Suprapubic skin (tissue), 4 donors: ENCODE data around the gene NHLH1. TPM values are rescaled to one million over a fixed set of nuclear protein-coding genes. Genes with fewer than 3 reads are reported as not detected.

Experiments used
- DNase-seq, 2 donors: peaks; one replicate each; pipeline ENCODE4 v3.0.0-alpha.2; 2019; ENCODE audit warnings: low spot score in 2 of 2
- H3K27ac ChIP-seq: fragments of 200-600 bp; sonication (generic); one replicate; pipeline ENCODE4 v1.5.1; 2019
- H3K27me3 ChIP-seq: fragments of 200-600 bp; sonication (generic); one replicate; pipeline ENCODE4 v1.5.1; 2019
- H3K36me3 ChIP-seq: fragments of 200-600 bp; sonication (generic); one replicate; pipeline ENCODE4 v1.5.1; 2019
- H3K4me1 ChIP-seq: fragments of 200-600 bp; sonication (generic); one replicate; pipeline ENCODE4 v1.5.1; 2019
- H3K4me3 ChIP-seq: fragments of 200-600 bp; sonication (generic); one replicate; pipeline ENCODE4 v1.5.1; 2019; ENCODE audit warnings: mild to moderate bottlenecking
- H3K9me3 ChIP-seq: fragments of 200-600 bp; sonication (generic); one replicate; pipeline ENCODE4 v1.5.1; 2019
- EP300 ChIP-seq: sonication (generic); formaldehyde crosslinking; IDR thresholded peaks from one replicate; pipeline ENCODE4 v1.6.1; 2017; ENCODE audit warnings: antibody characterized with exemption
- POLR2A ChIP-seq, 2 donors: fragments of 450-650 bp; IDR thresholded peaks; one replicate each; pipeline ENCODE4 v1.6.1; 2017; ENCODE audit warnings: antibody characterized with exemption in 2 of 2, mild to moderate bottlenecking in 2 of 2, moderate library complexity in 2 of 2
- POLR2AphosphoS5 ChIP-seq, 3 donors: sonication (generic); formaldehyde crosslinking; IDR thresholded peaks; one replicate each; pipeline ENCODE4 v1.6.1; 2017; ENCODE audit warnings: antibody characterized with exemption in 3 of 3
- WGBS: methylation state at CpG from one replicate; pipeline ENCODE4 v1.1.5; 2018; 5-methylcytosine and 5-hydroxymethylcytosine counted together
- total RNA-seq, 4 donors: library from RNA; depleted of rRNA; stranded (reverse); fragments of >200 nt; gene quantifications; one replicate each; pipeline ENCODE4 v1.1.0, GENCODE V29; 2016
- TF ChIP-seq, protein P1 (sequence below), 2 donors: fragments of 200-600 bp in 1 of 2; fragments of 450-650 bp in 1 of 2; sonication (generic) in 1 of 2; IDR thresholded peaks; one replicate each; pipeline ENCODE4 v1.5.1; 2016 to 2019; ENCODE audit warnings: antibody characterized with exemption in 2 of 2, mild to moderate bottlenecking in 1 of 2, moderate library complexity in 1 of 2

The NHLH1 gene
- total RNA-seq, 4 donors from 2014 or later: 0.39 TPM; not detected in 3

DNA sequence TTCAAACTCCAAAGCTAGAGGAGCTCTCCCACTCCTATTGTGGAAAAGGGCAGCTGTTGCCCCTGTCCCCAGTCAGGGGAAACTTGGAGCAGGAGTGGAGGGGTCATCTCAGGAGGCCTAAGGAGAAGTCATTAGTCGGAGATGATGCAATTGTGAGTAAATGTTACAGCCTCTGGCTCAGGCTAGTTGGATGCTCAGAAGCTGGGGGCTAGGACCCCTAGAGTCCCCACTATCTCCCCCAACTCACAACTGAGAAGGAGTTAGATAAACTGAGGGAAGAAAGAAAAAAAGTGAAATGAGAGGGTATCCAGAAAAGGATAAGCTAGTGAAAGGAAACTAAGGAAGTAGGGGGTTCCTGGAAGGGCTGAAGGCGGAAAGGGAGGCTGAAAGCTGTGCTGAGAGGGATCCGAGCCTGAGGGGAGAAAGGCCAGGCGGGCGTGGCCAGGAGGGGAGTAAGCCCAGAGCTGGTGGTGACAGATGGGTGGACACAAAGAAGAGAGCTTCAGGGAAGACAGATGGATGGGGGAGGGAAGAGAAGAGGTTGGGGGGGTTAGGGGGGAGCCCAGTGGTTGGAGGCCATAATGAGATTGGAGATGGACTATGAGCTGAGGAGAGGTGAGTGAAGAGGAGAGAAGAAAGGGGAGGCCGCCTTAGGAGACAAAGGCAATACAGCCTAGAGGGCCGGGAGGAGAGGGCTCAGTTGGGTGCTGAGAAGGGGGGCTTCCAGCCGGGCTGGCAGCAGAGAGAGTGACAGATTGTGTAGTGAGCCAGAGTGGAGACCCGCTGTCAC is 4.5 kb upstream of the NHLH1 start:
- no peak for DNase-seq
- Histone ChIP-seq H3K9me3 (no peaks in the 10 kb centered on the region), H3K4me1 (no peaks in the 10 kb centered on the region)

DNA sequence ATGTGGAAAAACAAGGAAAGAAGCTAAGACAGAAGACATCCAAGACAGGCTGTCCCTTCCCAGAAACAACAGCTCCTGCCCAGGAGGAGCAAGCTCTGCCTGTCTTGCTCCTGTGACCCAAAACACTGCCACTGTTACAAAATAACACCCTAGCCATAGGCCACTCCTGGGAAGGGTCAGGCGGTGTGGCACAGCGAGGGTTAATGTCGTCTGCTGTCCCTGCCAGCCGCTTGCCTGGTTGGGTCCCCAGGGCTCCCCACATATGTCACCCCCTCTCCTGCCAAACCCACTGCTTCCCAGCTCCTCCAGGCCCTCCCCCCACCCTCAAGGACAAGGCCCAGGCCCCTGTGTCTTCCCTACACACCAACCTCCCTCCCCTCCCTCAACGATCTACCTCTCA is 3.9 kb upstream of the NHLH1 start:
- Histone ChIP-seq H3K36me3 (peaks cover 23% of the 10 kb centered on the region), H3K27ac (no peak overlapping the region), H3K27me3 (no peaks in the 10 kb centered on the region), H3K9me3 (no peaks in the 10 kb centered on the region), H3K4me1 (no peaks in the 10 kb centered on the region), H3K4me3 (no peak overlapping the region)
- DNase-seq: no peak
- no peak for TF ChIP-seq POLR2A (IDR thresholded peaks at IDR 0.05)
- no peak for TF ChIP-seq EP300
- TF ChIP-seq POLR2AphosphoS5 (IDR thresholded peaks at IDR 0.05): no peak
- TF ChIP-seq, protein P1, sequence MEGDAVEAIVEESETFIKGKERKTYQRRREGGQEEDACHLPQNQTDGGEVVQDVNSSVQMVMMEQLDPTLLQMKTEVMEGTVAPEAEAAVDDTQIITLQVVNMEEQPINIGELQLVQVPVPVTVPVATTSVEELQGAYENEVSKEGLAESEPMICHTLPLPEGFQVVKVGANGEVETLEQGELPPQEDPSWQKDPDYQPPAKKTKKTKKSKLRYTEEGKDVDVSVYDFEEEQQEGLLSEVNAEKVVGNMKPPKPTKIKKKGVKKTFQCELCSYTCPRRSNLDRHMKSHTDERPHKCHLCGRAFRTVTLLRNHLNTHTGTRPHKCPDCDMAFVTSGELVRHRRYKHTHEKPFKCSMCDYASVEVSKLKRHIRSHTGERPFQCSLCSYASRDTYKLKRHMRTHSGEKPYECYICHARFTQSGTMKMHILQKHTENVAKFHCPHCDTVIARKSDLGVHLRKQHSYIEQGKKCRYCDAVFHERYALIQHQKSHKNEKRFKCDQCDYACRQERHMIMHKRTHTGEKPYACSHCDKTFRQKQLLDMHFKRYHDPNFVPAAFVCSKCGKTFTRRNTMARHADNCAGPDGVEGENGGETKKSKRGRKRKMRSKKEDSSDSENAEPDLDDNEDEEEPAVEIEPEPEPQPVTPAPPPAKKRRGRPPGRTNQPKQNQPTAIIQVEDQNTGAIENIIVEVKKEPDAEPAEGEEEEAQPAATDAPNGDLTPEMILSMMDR (IDR thresholded peaks at IDR 0.05): no peak
- WGBS: 57% methylated on average over 4 of the region's 5 CpGs

More for the DNA sequence above, 4.5 kb upstream of the NHLH1 start:
- Histone ChIP-seq H3K4me3 (no peak overlapping the region), H3K36me3 (peaks cover 29% of the 10 kb centered on the region), H3K27ac (no peak overlapping the region), H3K27me3 (no peaks in the 10 kb centered on the region)
- 79% methylated on average over 9 of the region's 9 CpGs for WGBS
- TF ChIP-seq, protein P1 (IDR thresholded peaks at IDR 0.05): no peak
- TF ChIP-seq POLR2AphosphoS5 (IDR thresholded peaks at IDR 0.05) (no peak), POLR2A (IDR thresholded peaks at IDR 0.05) (no peak), EP300 (no peak)

GRCh38 chr1:160363951-160364735 is 2.7 kb upstream of the NHLH1 start:
- Histone ChIP-seq H3K4me1 (no peaks in the 10 kb centered on the region), H3K4me3 (no peak overlapping the region), H3K36me3 (peaks cover 14% of the 10 kb centered on the region), H3K9me3 (no peaks in the 10 kb centered on the region), H3K27ac (no peak overlapping the region), H3K27me3 (no peaks in the 10 kb centered on the region)
- no peak for DNase-seq
- TF ChIP-seq EP300 (no peak), POLR2A (IDR thresholded peaks at IDR 0.05) (no peak), POLR2AphosphoS5 (IDR thresholded peaks at IDR 0.05) (no peak)
- TF ChIP-seq, protein P1 (IDR thresholded peaks at IDR 0.05): no peak
- 65% methylated on average over 12 of the region's 12 CpGs for WGBS

DNA sequence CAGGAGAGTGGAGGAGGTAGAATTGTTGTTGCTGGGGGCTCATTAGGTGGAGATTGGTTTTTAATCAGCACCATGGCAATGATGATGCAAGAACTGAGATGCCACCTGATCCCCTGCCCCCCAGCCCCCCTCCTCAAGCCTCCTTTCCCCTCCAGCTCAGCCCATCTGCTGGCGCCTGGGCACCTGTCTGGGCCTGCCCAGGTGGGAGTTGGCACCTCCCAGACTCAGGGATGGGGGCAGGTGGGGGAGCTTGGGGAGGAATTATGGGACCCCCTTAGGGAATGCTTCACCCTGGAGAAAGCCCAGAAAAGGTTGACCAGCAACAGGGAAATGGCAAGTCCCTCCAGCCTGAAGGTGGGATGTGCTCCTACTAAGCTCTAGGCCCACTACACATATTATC is 1.5 kb upstream of the NHLH1 start:
- no peaks in the 10 kb centered on the region for H3K4me1 ChIP-seq
- H3K27me3 ChIP-seq: no peaks in the 10 kb centered on the region
- TF ChIP-seq, protein P1 (IDR thresholded peaks at IDR 0.05): no peak
- TF ChIP-seq POLR2A (IDR thresholded peaks at IDR 0.05) (no peak), EP300 (no peak), POLR2AphosphoS5 (IDR thresholded peaks at IDR 0.05) (no peak)
- H3K36me3 ChIP-seq: peaks cover 3% of the 10 kb centered on the region
- no peaks in the 10 kb centered on the region for H3K9me3 ChIP-seq
- H3K4me3 ChIP-seq: no peak overlapping the region
- no peak overlapping the region for H3K27ac ChIP-seq
- 50% methylated on average over 1 of the region's 1 CpG for WGBS
- DNase-seq: no peak

DNA sequence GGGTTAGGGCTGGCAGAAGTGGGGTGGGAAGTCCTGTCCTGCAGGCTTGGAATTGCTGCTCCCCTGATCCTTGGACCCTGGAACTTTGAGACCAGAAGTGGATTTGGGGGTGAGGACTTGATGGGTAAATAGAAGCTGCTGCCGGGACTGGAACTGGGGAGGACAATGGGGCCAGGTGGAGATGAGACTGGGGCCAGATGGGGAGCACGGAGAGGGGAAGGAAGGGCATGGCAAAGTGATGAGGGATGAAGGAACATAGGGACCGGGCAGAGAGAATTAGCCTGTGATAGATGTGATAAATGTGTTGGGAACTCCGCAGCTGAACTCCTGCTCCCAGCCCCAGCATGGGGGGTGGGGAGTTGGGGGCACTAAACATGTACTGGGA is 637 bp downstream of the NHLH1 start:
- Histone ChIP-seq H3K27ac (no peak overlapping the region), H3K9me3 (no peaks in the 10 kb centered on the region), H3K27me3 (no peaks in the 10 kb centered on the region), H3K36me3 (no peaks in the 10 kb centered on the region), H3K4me1 (no peaks in the 10 kb centered on the region), H3K4me3 (no peak overlapping the region)
- 64% methylated on average over 4 of the region's 4 CpGs for WGBS
- TF ChIP-seq POLR2AphosphoS5 (IDR thresholded peaks at IDR 0.05) (no peak), POLR2A (IDR thresholded peaks at IDR 0.05) (no peak), EP300 (no peak)
- TF ChIP-seq, protein P1 (IDR thresholded peaks at IDR 0.05): no peak
- DNase-seq: no peak
